ENCODE data around the gene NELFB.

NELFB gene

DNA sequence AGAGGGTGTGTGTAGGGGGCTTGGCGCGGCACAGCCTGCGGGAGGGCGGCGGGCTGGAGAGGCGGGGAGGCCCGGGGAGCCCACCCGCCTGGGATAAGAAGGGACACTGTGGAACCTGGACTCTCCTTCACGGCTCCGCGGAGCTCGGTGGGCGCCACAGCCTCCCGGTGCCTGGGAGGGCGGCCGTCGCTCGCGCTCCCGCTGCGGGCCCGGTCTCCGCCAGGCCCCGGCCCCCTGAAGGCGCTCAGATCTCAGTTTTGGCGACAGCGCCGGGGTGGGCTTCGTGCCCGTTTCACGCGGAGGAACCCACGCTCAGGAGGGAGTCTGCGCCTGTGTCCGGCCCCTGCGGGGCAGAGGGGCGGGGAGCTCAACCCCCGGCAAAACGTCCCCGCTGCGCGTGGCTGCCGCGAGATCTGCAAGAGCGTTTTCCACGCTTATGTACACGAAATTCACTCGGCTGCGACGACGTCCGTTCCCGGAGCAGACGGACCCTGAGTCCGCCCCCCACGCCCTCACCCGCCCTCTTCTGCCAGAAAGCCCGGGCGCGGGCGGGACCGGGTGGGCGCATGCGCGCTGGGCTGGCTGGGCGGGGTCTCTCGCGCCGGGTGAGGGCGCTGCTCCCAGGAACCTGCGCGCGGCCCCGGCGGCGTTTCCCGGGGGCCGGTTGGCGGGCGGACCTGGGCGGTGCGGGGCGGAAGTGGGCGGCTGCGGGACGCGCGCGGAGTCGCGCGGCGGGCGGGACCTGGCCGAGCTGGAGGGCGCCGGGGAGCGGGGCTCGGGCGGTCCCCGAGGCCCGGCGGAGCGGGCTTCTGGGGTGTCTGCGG is at the start of gene NELFB:
Gene NELFB, plus strand, starts transcription at position 704 of the 824 bp plus-strand sequence.
- DNase-seq (ENCODE audit: low read depth) = peak; percentile 90

DNA sequence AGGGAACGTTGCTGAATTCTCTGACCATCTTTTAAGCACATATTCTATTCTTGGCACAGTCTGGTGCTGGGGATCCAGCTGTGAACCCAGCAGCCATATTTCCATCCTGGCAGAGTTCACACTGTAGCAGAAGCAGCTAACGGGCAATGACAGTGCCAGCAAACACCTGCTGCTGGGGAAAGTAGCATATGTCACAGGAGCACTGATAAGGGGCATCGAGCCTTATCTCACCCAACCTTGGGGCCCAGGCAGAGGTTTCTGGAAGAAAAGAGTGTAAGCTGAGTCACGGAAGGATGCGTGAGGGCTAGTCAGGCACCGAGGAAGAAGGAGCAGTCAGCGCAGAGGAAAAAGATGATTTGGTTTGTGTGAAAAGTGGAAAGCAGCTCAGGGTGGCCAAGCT is 48.5 kb upstream of the NELFB start:
- DNase-seq (ENCODE audit: low read depth) = no peak

DNA sequence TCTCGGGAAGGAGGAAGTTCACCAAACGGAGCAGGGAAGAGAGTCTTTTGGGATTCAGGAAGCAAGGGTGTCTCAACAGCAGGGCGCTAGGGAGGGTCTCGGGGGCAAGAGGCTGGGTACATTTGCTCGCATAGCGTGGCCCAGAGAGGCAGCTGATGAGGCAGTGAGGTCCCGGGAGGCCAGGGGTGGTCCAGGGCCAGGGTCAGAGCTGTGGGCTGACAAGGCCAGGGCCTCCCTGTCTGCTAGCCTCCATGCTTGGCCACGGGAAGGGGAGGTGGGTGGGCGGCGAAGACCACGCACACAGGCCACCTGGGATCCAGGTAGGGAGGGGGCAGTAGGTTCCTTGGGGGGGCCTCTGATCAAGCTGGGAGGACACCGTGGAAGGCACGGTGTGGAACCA is 43.6 kb upstream of the NELFB start:
- DNase-seq (ENCODE audit: low read depth) = no peak

DNA sequence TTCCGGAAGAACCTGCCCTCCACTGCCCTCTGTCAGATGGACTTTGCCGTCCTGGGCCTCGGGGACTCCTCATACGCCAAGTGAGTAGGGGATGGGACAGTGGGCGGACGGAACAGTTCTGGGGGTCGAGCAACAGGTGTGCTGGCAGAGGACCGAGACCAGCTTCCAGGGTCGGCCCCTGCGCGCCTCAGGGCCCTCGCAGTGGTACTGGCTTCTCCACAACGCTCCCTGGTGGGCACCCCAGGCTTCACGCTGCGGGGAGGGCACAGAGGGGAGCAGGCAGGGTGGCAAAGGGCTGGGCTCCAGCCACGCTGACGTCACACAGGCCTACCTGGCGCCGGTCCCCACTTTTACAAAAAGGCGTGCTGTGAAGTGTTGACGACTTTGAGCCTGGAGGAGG is 42.6 kb upstream of the NELFB start:
- DNase-seq (ENCODE audit: low read depth) = no peak

DNA sequence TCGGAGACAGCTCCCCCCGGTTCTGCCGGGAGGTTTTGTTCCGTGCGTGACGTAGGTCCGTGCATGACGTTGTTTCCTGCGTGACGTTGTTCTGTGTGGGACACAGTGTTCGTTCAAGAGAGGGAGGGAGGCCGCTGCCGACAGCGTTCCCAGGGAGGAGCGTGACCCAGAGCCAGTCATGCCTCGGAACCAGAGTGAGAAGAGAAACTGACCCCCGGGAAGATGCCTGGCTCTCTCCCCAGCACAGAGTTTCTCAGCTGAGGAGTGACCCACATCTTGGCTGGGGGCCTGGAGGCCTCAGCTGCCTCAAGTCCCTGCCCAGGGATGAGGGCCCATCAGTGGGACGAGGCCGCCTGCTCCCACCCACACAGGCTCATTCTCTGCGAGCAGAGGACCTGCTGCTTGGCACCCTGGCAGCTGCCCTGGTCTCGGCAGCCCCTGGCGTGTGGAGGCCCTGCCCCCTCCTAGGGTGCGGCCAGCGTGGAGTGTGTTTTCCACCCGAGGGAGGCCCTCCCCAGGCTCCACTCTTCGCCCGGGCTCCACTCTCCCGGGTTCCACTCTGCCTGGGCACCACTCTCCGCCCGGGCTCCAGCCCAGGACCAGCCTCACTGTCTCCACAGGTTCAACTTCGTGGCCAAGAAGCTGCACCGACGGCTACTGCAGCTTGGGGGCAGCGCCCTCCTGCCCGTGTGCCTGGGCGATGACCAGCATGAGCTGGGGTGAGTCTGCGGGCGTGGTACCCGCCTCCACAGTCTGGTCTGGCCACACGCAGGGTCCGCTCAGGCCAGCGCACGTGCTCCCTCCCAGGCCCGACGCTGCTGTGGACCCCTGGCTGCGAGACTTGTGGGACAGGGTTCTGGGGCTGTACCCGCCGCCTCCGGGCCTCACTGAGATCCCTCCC is 41.7 kb upstream of the NELFB start:
- DNase-seq (ENCODE audit: low read depth) = no peak

DNA sequence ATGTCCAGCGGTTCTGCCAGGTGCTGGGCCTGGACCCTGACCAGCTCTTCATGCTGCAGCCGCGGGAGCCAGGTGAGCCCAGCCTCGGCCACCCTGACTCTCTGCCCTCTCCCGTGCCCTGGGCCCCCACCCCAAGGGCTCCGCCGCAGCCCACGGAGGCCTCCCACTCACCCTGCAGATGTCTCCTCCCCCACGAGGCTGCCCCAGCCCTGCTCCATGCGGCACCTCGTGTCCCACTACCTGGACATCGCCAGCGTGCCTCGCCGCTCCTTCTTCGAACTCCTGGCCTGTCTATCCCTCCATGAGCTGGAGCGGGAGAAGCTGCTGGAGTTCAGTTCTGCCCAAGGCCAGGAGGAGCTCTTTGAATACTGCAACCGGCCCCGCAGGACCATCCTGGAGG is 40.5 kb upstream of the NELFB start:
- no peak for DNase-seq (ENCODE audit: low read depth)

DNA sequence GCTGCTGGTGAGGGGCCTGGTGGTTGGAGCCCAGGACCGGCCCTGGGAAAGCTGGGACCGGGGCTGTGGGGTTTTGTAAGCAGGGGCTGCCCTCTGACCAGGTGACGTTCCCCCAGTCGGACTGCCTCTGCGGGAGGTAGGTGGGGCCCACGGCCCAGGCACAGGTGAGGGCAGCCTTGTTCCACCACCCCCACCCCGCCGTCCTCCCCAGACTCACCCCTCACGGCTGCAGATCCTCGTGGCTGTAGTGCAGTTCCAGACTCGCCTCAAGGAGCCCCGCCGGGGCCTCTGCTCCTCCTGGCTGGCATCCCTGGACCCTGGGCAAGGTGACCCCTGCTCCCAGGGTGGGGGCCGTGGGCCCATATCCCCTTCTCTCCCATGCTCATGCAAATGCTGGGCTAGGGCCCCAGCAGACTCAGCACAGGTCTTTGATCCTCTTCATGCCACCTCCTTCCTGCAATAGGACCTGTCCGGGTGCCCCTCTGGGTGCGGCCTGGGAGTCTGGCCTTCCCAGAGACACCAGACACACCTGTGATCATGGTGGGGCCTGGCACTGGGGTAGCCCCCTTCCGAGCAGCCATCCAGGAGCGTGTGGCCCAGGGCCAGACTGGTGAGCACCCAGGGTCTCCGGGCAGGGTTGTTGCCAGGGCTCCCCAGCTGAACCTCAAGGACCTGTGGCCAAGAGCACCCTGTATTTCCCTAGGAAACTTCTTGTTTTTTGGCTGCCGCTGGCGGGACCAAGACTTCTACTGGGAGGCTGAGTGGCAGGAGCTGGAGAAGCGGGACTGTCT is 39.7 kb upstream of the NELFB start:
- DNase-seq (ENCODE audit: low read depth) = no peak

DNA sequence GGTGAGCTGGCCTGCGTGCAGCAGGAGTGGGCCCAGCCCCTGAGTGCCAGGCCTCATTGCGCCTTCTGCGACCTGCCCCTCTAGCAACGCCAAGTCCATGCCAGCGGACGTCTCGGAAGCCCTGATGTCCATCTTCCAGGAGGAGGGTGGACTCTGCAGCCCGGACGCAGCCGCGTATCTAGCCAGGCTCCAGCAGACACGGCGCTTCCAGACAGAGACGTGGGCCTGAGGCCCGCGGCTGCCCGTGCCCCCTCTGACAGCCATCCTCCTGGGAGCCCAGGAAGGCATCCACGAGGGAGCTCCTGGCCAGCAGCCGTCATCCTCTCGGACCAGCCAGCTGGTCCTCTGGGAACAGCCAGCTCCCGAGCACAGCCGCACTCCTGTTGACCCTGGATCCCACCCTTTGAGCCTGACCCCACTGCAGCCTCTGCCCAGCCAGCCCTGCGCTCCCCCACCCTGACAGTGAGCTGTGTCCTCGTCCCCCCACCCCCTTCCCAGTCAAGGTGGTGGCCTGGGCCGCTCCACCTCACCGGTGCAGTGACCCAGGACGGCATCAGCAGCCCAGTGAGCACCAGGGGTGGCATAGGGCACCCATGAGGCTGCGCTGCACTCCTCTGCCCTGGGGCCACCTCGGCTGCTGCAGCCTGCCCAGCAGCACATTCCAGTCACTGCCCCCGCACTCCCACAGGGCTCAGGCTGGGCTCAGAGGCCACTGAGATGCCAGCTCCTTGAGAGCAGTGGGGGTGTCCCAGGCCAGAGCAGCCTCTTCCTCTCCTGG is 38.8 kb upstream of the NELFB start:
- DNase-seq (ENCODE audit: low read depth) = no peak

DNA sequence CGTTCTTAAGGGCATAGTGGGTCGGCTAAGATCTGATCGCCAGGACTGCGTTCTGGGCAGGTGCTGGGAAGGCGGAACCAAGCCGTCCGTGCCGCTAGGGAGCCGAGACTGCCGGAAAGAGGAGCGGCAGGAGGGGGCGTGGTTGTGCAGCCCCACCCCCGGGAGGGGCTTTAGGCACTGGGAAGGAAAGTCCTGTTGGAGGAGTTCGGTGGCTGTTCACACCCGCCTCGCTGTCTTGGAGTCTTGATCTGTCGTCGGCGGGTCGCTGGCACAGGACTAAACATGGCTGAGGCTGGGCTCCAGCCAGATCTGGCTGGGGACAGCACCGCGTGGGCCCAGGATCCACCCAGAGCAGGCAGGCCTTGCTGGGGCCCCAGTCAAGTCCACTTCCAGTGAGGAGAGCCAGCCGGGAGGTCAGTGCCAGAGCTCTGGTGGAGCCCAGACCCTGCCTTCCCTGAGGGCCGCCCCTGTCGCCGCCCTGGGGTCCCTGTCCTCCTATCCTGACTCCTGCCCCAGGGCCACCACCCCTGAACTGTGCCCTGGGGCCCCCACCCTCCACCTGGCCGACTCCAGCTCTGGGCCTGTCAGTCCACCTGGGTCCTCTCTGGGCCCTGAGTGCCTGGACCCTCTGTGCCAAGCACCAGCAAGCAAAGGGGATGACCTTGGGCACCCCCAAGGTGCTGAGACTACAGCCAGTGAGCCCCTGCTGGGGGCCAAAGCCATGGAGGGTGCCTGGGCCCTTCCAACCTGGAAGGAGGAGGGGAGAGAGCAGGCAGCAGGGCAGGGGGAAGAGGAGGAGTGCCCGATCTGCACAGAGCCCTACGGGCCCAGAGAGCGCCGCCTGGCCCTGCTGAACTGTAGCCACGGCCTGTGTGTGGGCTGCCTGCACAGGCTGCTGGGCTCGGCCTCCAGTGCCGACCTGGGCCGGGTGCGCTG is 37.6 kb upstream of the NELFB start:
- no peak for DNase-seq (ENCODE audit: low read depth)

DNA sequence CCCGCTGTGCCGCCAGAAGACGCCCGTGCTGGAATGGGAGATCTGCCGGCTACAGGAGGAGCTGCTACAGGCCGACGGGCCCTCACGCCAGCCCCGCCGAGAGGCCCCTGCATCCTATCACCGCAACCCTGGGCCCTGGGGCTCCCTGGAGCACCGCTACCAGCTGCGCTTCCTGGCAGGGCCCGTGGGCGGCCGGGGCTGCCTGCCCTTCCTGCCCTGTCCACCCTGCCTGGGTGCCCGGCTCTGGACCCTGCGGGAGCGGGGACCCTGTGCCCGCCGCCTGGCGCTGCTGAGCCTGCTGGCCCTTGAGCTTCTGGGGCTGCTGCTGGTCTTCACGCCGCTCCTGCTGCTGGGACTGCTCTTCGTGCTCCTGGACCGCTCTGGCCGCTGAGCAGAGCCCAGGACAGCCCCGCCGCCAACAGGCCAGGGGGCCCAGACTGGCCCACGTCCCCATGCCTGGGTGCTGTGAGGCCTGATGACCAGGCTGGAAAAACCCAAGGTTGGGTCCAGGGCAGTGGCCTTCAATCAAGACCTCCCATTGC is 36.8 kb upstream of the NELFB start:
- DNase-seq (ENCODE audit: low read depth) = no peak

DNA sequence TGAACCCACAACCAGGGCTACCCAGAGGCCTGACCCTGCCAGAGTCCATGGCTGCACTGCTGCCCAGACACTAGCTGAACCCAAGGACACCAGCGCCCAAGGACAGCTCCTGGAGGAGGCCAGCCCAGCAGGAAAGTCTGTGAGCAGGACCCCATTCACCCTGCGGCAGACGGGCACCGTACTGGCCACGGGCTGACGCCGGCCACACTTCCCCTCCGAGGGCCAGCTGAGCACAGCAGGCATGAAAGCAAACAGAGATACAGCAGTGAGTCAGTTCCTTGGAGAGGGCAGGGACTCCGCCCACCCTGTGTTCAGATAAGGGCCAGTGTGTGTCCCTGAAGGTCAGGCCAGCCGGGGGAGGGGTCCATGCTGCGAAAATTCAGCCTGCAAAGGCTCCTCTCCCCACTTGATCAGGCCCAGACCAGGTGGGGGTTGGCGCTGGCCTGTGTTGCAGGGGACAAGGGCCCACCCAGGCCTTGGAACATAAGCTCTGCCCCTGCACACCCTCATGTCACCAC is 36.3 kb upstream of the NELFB start:
- no peak for DNase-seq (ENCODE audit: low read depth)

DNA sequence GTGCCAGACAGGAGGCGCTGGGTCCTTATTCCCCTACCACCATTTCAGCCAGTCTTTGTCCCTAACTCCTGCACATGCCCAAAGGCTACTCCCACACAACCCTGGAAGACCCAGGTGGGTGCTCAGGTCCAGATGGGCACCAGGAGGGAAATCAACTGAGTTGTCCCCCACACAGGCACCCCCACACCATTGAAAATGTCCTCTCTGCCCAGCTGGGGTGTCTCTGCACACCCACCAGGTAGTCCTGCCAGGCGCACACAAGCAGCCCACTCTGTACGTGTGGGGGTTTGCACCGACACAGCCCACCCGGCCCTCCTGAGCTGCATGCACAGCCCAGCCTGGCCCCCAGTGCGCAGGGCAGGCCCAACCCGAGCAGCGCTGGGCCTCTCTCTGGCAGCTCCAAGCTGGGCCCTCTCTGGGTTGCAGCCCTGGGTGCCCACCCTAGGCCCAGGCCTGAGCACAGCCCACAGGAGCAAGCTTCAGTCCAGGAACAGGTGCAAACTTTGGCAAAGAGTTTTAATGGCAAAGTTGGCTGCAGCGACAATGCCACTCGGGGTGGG is 35.3 kb upstream of the NELFB start:
- no peak for DNase-seq (ENCODE audit: low read depth)

DNA sequence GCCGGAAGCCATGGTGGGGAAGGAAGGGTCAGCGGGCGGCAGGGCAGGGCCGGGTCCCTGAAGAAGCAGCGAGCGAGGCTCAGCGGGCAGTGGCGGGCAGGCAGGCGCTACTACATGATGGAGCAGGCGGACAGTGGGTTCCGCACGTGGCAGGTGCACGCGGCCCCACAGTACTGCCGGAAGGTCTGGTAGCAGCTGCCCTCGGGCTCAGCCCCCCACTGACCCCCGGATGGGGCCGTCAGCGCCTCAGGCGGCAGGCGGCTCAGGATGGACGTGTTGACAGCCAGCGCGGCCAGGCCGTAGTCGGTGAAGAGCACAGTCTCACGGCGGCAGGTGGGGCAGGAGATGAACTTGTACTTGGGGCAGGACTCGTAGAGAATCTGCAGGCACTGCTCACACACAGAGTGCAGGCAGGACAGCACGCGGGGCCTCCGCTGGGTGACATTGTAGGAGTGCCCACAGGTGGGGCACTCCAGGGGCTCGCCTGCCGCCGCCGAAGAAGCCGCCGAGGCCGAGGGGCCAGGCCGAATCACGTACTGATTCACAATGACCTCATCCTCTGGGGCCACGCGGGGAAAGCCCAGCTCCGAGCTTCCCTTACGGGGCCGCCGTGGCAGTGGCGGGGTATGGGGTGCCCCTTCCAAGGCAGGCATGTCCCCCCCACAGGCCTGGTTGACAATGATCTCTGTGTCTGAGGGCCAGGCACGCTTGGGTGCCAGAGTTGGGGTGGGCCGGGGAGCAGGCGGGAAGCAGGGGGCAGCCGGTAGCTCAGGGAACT is 34.6 kb upstream of the NELFB start:
- no peak for DNase-seq (ENCODE audit: low read depth)

DNA sequence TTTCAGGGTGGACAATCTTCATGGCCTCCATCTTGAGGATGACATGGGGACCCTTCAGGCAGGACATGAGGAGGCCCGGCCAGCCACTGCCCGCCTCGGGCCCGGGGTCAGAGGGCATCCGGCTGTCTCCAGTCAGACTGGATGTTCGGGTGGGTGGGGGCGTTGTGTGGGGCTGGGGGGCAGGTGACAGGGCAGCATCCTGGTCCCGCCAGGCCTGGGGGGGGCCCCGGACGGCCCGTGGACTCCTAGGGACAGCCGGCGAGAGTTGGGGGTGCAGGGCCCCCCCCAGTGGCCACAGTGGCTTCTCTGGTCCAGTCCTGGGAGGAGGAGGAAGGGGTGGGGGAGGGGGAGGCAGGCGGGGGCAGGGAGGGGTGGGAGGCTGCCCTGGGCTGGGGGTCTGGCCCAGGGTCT is 34.0 kb upstream of the NELFB start:
- DNase-seq (ENCODE audit: low read depth) = no peak

DNA sequence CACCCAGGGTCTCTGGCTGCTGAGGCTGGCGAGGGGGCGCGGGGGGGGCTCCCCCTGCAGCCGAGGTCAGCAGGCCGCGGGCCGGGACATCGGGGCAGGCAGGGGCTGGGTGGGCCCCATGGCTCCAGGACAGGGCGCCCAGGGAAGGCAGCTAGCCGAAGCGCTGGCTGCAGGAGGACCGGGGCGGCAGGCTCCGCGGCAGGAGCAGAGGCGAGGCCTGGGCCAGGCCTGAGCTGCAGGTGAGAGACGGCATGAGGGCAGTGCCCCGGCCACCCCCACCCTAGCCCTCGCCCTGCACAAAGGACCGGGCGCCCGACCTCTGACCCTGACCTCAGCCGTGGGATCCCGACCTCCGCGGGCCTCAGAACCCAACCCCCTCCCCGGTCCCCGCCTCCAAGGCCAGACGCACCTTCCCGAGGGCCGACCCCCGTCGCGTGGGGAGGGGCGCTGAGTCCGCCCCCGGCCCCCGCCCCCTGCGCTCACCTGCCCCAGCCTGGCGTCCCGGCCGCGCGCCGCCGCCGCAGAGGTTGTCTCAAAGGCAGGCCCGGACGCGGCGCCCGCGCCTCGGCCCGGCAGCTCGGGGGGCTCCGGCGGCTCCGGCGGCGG is 33.5 kb upstream of the NELFB start:
- DNase-seq (ENCODE audit: low read depth) = no peak

DNA sequence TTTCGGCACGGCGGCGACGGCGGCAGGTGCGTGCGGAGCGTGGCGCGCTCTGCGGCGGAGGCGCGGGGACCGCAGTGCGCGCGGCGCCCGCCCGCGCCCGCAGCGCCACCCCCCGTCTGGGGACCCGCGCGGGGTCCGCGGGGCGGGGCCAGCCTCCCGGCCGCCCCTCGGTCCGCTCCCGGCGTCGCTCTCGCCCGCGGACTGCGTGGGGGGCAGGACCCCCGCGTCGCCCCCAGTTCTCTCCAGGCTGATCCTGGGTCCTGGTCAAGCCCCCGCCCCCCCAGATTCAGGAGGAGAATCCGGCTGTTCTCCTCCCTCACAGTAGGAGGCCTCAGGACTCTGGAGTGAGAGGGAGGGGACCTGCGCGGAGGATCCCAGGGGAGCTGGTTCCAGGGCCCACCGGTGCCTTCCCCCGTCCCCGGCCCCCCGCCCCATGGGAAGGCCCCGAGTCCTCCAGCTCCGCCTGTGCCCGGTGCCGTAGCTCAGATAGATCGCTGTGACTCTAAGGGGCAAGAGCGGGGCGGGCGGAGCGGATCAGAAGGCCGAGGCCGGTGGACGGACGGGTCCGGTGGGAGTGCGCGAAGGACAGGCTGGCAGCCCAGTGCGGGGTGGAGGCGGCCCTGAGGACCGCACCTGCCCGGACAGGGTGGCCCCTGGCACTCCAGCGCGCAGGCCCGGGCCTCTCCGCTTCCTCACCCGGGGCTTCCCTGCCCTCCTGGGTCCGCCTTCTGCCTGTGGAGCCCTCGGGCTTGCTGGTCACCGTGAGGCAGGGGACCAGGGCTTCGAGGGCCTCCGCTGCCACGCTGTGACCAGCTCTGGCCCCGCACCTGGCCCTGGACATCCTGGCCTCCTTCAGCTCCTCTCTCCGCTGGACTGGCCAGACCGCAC is 32.7 kb upstream of the NELFB start, which contains the start of gene RNF208:
Gene RNF208, minus strand, starts transcription at position 51 of the 888 bp plus-strand sequence. CDS start 1,028 bp downstream, outside the sequence.
- no peak for DNase-seq (ENCODE audit: low read depth)
